NB4 (cell line): ENCODE data around the gene TGFBR3.

Experiments
- DNase-seq: peaks from one replicate; pipeline ENCODE4 v3.0.0; 2010; ENCODE audit warnings: low read depth
- H3K4me3 ChIP-seq: one replicate; pipeline ENCODE4 v1.5.1; 2011; ENCODE audit warnings: mild to moderate bottlenecking, low read depth, low read length, moderate library complexity
- MAX ChIP-seq: IDR thresholded peaks from 2 replicates; pipeline ENCODE4 v1.6.1; 2011; ENCODE audit warnings: low read depth, low read length
- MYC ChIP-seq: IDR thresholded peaks from 2 replicates; pipeline ENCODE4 v1.6.1; 2011; ENCODE audit warnings: low read depth, low read length
- POLR2A ChIP-seq: IDR thresholded peaks from 2 replicates; pipeline ENCODE4 v1.6.1; 2011; ENCODE audit warnings: mild to moderate bottlenecking; ENCODE audit not compliant: insufficient read length; ENCODE audit errors: extremely low read depth
- TF ChIP-seq, protein P1 (sequence below): IDR thresholded peaks from one replicate; pipeline ENCODE4 v1.5.1; 2012; ENCODE audit warnings: low read depth, low read length

TGFBR3 gene

DNA sequence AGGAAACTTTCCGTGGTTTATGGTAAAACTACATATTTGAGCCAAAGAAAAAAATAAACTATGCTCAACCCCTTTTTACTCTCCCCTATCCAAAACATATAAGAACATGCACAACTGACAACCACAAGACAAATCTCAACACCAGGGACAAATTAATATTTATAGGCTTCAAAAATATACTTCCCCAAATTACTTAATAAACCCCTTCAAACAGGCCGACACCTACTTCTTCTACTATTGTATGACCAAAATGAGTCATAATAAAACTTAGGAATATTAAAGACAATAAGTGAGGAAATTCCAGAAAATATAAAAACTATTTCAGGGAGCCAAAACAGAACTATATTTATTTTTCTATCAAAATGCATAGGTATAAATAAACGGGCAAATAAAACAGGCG, 71.5 kb downstream of the TGFBR3 start:
- no peak for DNase-seq
- no peak overlapping the region for H3K4me3 ChIP-seq
- TF ChIP-seq MAX (no peak), POLR2A (no peak), MYC (no peak)
- TF ChIP-seq, protein P1, sequence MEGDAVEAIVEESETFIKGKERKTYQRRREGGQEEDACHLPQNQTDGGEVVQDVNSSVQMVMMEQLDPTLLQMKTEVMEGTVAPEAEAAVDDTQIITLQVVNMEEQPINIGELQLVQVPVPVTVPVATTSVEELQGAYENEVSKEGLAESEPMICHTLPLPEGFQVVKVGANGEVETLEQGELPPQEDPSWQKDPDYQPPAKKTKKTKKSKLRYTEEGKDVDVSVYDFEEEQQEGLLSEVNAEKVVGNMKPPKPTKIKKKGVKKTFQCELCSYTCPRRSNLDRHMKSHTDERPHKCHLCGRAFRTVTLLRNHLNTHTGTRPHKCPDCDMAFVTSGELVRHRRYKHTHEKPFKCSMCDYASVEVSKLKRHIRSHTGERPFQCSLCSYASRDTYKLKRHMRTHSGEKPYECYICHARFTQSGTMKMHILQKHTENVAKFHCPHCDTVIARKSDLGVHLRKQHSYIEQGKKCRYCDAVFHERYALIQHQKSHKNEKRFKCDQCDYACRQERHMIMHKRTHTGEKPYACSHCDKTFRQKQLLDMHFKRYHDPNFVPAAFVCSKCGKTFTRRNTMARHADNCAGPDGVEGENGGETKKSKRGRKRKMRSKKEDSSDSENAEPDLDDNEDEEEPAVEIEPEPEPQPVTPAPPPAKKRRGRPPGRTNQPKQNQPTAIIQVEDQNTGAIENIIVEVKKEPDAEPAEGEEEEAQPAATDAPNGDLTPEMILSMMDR = no peak

GRCh38 chr1:91813813-91814212, 72.1 kb downstream of the TGFBR3 start:
- DNase-seq = no peak
- H3K4me3 ChIP-seq = no peak overlapping the region
- TF ChIP-seq MAX (no peak), MYC (no peak)
- TF ChIP-seq, protein P1 = no peak

GRCh38 chr1:91811363-91812025, 74.5 kb downstream of the TGFBR3 start:
- no peak for TF ChIP-seq POLR2A
- TF ChIP-seq, protein P1 = no peak
- no peak for DNase-seq
- H3K4me3 ChIP-seq = no peak overlapping the region

- DNase-seq = peak; percentile 20
- H3K4me3 ChIP-seq = no peak overlapping the region
- TF ChIP-seq MAX (no peak), POLR2A (no peak), MYC (no peak)
- TF ChIP-seq, protein P1 = no peak
These were observed 76.6 kb downstream of the TGFBR3 start for GRCh38 chr1:91809317-91809716.

- no peak for TF ChIP-seq MYC
- no peak for TF ChIP-seq MAX
- no peak for TF ChIP-seq POLR2A
- TF ChIP-seq, protein P1 = no peak
- H3K4me3 ChIP-seq = no peak overlapping the region
- no peak for DNase-seq
These were observed 77.9 kb downstream of the TGFBR3 start for GRCh38 chr1:91807921-91808620.
